Transverse colon (tissue), 4 donors: ENCODE measurements around the gene CAB39L.

ENCODE experiments used
- CTCF ChIP-seq, 5 experiments: fragments of 200-600 bp in 3 of 5; fragments of 450-650 bp in 2 of 5; sonication (generic) in 3 of 5; IDR thresholded peaks; 1 replicate in 2 of 5; 2 replicates in 3 of 5; pipeline ENCODE4 v1.5.1; 2016 to 2017; ENCODE audit warnings: antibody characterized with exemption in 5 of 5, inconsistent platforms in 3 of 5, mild to moderate bottlenecking in 2 of 5, moderate library complexity in 1 of 5
- EP300 ChIP-seq: sonication (generic); formaldehyde crosslinking; IDR thresholded peaks from one replicate; pipeline ENCODE4 v1.6.1; 2017; ENCODE audit warnings: antibody characterized with exemption, low read depth
- POLR2A ChIP-seq: fragments of 450-650 bp; IDR thresholded peaks from one replicate; pipeline ENCODE4 v1.6.1; 2016; ENCODE audit warnings: antibody characterized with exemption, mild to moderate bottlenecking, moderate library complexity
- POLR2AphosphoS5 ChIP-seq, 3 donors: sonication (generic); formaldehyde crosslinking; IDR thresholded peaks; one replicate each; pipeline ENCODE4 v1.6.1; 2016; ENCODE audit warnings: antibody characterized with exemption in 3 of 3

- no peak for TF ChIP-seq CTCF (IDR thresholded peaks at IDR 0.05)
- no peak for TF ChIP-seq POLR2A
- TF ChIP-seq POLR2AphosphoS5 (IDR thresholded peaks at IDR 0.05), result no peak
- no peak for TF ChIP-seq EP300
Observed at GRCh38 chr13:49450105-49450819, 6.4 kb upstream of the CAB39L start.
